GM12892 (cell line): Measurements from ENCODE around the gene GALNT13.

Experiments used
- DNase-seq: peaks from one replicate; pipeline ENCODE4 v3.0.0; 2011; ENCODE audit not compliant: insufficient read length
- FAIRE-seq: peaks from 2 replicates; lab custom pipeline; 2011; peaks lifted over from hg19 to GRCh38; lab: Jason Lieb, UNC
- POLR2A ChIP-seq: IDR thresholded peaks from 2 replicates; pipeline ENCODE4 v1.6.1; 2011; ENCODE audit warnings: low read depth, low read length, control low read depth
- POLR2AphosphoS5 ChIP-seq: IDR thresholded peaks from 2 replicates; pipeline ENCODE4 v1.6.1; 2011; ENCODE audit warnings: low read depth, low read length, control low read depth
- TAF1 ChIP-seq: IDR thresholded peaks from 2 replicates; pipeline ENCODE4 v1.6.1; 2011; ENCODE audit warnings: low read depth, mild to moderate bottlenecking, control low read depth, low read length, borderline replicate concordance

The GALNT13 gene

GRCh38 chr2:154233231-154233630 lies 361.5 kb downstream of the GALNT13 start:
- no peak for DNase-seq
- FAIRE-seq = no peak
- TF ChIP-seq POLR2A (no peak), POLR2AphosphoS5 (no peak), TAF1 (no peak)

DNA sequence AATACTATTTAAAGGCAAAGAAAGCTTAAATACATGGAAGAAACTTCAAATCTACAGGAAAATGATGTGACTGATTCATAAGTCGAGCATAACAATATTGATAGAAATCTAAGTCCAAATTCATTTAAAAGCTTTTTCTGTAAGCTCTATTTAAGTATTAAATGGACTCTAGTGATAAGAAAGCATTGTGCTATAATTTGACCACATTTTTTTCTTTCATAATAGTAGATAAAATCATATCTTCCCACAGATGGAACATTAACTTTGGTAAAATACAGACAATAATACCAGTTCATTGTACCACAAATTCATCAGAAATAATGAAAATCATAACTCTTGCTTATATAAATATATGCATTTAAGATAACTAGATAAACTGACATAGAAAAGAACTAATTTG lies 366.5 kb downstream of the GALNT13 start:
- DNase-seq = no peak
- no peak for FAIRE-seq
- TF ChIP-seq POLR2A = no peak
- TF ChIP-seq POLR2AphosphoS5 = no peak
- no peak for TF ChIP-seq TAF1

- DNase-seq (no peak), FAIRE-seq (no peak)
- TF ChIP-seq POLR2A (no peak), POLR2AphosphoS5 (no peak), TAF1 (no peak)
These were observed 368.6 kb downstream of the GALNT13 start for GRCh38 chr2:154240316-154240715.

DNA sequence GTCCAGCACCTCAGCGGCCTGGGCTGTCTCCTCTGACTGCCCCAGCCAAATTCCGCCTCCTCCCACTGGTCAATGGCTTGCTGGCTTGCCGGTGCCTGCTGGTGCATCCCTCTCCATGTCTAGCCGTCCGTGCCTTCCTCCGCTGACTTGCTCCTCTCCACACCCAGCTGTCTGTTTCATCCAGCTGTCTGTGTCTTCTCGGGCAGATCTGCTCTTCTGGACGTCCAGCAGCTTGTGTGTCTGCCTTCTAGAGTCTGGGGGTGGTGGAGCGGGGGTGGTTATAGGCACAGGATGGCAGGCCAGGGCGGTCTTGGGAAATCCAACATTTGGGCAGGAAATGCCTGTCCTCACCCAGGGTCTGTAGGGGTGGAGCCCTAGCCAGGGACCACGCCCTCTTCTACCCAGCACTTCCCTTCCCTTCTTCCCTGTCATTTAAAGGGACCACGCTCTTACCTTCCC lies 369.2 kb downstream of the GALNT13 start:
- no peak for TF ChIP-seq POLR2A
- TF ChIP-seq TAF1 = no peak
- no peak for TF ChIP-seq POLR2AphosphoS5
- no peak for FAIRE-seq
- DNase-seq = no peak

DNA sequence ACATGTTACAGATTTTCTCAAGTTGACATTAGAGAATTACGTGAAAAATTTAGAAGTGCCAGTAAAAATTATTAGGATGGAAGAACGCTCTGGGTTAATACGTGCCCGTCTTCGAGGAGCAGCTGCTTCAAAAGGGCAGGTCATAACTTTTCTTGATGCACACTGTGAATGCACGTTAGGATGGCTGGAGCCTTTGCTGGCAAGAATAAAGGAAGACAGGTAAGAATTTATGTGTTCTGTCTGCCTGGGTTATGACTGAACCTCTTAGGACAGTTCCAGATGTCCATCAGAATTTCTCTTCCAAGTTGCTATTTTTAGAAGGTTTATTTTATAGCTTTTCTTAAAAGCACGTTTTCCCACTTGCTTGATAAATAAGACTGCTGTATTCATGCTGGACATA lies 371.0 kb downstream of the GALNT13 start:
- no peak for DNase-seq
- TF ChIP-seq POLR2AphosphoS5 (no peak), TAF1 (no peak), POLR2A (no peak)

GRCh38 chr2:154243685-154244084 lies 372.0 kb downstream of the GALNT13 start:
- no peak for FAIRE-seq
- no peak for TF ChIP-seq TAF1
- no peak for TF ChIP-seq POLR2AphosphoS5
- TF ChIP-seq POLR2A = no peak
- no peak for DNase-seq

More for the DNA sequence above, 371.0 kb downstream of the GALNT13 start:
- FAIRE-seq = no peak

DNA sequence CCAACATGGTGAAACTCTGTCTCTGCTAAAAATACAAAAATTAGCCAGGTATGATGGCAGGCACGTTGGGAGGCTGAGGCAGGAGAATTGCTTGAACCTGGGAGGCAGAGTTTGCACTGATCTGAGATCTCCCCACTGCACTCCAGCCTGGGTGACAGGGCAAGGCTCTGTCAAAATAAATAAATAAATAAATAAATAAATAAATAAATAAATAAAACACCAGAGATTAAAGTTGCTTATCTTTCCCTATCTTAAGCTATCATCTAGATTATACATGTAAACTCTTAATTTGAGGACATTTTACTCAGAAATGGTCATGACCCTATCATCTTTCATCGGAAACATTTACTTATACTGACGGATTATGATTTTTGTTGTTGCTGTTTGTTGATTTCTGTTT lies 373.2 kb downstream of the GALNT13 start:
- TF ChIP-seq POLR2AphosphoS5 (no peak), TAF1 (no peak)
- FAIRE-seq (no peak), DNase-seq (no peak)

DNA sequence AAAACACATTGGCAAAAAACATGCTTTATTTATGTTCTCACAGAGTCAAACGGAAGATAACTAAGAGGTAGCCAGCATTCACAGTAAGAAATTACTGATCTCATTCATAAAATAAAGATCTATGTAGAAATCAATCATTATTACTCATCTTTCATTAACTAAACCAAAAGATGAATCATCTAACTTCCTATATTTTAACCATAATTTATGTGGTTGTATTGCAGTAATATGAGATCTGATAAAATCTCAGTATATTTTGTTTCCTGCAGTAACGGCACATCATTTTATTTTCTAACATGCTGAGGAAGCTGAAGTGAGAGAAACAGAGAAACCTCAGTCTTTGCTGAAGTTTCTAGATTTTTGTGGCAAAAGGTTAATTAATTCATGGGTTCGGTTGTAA lies 375.8 kb downstream of the GALNT13 start:
- TF ChIP-seq POLR2AphosphoS5 (no peak), POLR2A (no peak), TAF1 (no peak)
- no peak for DNase-seq
- FAIRE-seq = no peak

DNA sequence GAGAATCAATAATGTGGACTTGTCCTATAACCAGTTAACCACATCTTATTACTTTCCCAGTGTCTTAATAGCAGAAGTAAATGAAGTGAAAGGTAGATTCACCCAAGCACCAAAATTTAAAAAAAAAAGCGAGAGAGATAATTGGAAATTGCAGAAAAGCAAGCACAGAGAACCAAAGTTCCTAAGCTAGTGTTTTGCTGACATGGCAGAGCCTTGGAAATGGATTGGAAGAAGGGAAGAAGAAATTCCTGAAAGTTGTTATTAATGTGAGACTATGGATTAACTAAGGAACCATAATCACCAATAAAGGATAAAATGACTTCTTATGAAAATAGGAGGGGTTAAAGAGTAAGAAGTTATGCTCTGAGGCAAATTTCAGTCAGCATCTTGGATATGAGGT lies 384.4 kb downstream of the GALNT13 start:
- TF ChIP-seq TAF1 (no peak), POLR2AphosphoS5 (no peak), POLR2A (no peak)
- DNase-seq (no peak), FAIRE-seq (no peak)

DNA sequence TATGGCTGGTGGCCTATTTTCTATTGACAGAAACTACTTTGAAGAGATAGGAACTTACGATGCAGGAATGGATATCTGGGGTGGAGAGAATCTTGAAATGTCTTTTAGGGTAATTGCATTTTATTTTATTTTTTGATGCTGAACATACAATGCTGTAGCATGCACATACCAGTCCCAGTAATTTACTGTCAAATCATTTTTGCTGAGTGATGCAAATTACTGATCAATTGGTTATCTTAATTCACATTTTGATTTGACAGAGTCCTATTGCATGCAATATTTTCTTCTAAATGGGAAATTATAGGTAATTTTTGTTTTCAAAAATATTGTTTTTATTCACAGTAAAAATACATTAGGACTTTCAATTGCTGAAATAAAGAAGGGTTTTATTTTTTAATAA lies 387.3 kb downstream of the GALNT13 start:
- TF ChIP-seq POLR2AphosphoS5 (no peak), POLR2A (no peak), TAF1 (no peak)
- DNase-seq (no peak), FAIRE-seq (no peak)

GRCh38 chr2:154261473-154262027 lies 389.8 kb downstream of the GALNT13 start:
- FAIRE-seq (no peak), DNase-seq (no peak)
- no peak for TF ChIP-seq POLR2AphosphoS5
- TF ChIP-seq POLR2A = no peak
- TF ChIP-seq TAF1 = no peak

GRCh38 chr2:154263206-154263605 lies 391.5 kb downstream of the GALNT13 start:
- FAIRE-seq (no peak), DNase-seq (no peak)
- TF ChIP-seq TAF1 (no peak), POLR2AphosphoS5 (no peak), POLR2A (no peak)

- TF ChIP-seq TAF1 (no peak), POLR2AphosphoS5 (no peak), POLR2A (no peak)
- no peak for DNase-seq
- FAIRE-seq = no peak
These were observed 392.3 kb downstream of the GALNT13 start for GRCh38 chr2:154264024-154264423.
